ENCODE results near the gene TEX47.

TEX47 gene
- total RNA-seq = 0 reads per million in 2 donors

GRCh38 chr7:88795553-88795952, at the start of gene TEX47:
TSS of gene TEX47 (minus strand) at chr7:88795737. CDS start at chr7:88794942, 795 bp downstream.
- DNase-seq = no peak

GRCh38 chr7:88845091-88845490, 49.6 kb upstream of the TEX47 start:
- DNase-seq = no peak

GRCh38 chr7:88842201-88842600, 46.7 kb upstream of the TEX47 start:
- DNase-seq = no peak

- DNase-seq = peak in 1 of 5 experiments; percentile 9
These were observed 39.7 kb upstream of the TEX47 start for GRCh38 chr7:88835147-88835728.

GRCh38 chr7:88826222-88826621, 30.7 kb upstream of the TEX47 start:
- DNase-seq = no peak

- DNase-seq = no peak
These were observed 23.0 kb upstream of the TEX47 start for GRCh38 chr7:88818552-88818951.

- no peak for DNase-seq
These were observed 10.9 kb upstream of the TEX47 start for GRCh38 chr7:88806280-88807037.

GRCh38 chr7:88801046-88801445, 5.5 kb upstream of the TEX47 start:
- no peak for DNase-seq

- no peak for DNase-seq
These were observed 3.2 kb downstream of the TEX47 start for GRCh38 chr7:88792361-88792760.

GRCh38 chr7:88791891-88792290, 3.6 kb downstream of the TEX47 start:
- DNase-seq = no peak

- peak in 1 of 5 experiments; percentile 2 for DNase-seq
These were observed 6.0 kb downstream of the TEX47 start for GRCh38 chr7:88789480-88790064.

GRCh38 chr7:88787777-88788176, 7.8 kb downstream of the TEX47 start:
- DNase-seq = no peak

- no peak for DNase-seq
These were observed 19.7 kb downstream of the TEX47 start for GRCh38 chr7:88775838-88776237.

GRCh38 chr7:88772776-88773175, 22.8 kb downstream of the TEX47 start:
- no peak for DNase-seq

- no peak for DNase-seq
These were observed 24.1 kb downstream of the TEX47 start for GRCh38 chr7:88771417-88771816.

GRCh38 chr7:88761779-88762178, 33.8 kb downstream of the TEX47 start:
- no peak for DNase-seq

- DNase-seq = no peak
These were observed 35.4 kb downstream of the TEX47 start for GRCh38 chr7:88760136-88760515.

- peak in 1 of 5 experiments; percentile 4 for DNase-seq
These were observed 36.1 kb downstream of the TEX47 start, which contains the start of gene ZNF804B for GRCh38 chr7:88759230-88760135. TSS of gene ZNF804B (plus strand) at chr7:88759700. CDS start at chr7:88759977, 277 bp downstream.

- peak in 1 of 5 experiments; percentile 11 for DNase-seq
These were observed 36.9 kb downstream of the TEX47 start for GRCh38 chr7:88758381-88759229.

GRCh38 chr7:88757371-88757770, 38.2 kb downstream of the TEX47 start:
- DNase-seq = no peak

GRCh38 chr7:88756802-88757201, 38.7 kb downstream of the TEX47 start:
- DNase-seq = no peak

- DNase-seq = no peak
These were observed 49.4 kb downstream of the TEX47 start for GRCh38 chr7:88746126-88746525.

Measured in T-helper 2 cell (primary cell).